Epidermal melanocyte (primary cell): Measurements from ENCODE around the gene KIF13A.
"Not testable (repeated sequence)": the region's sequence is repeated elsewhere in the genome, so short reads cannot be mapped to it uniquely, and the experiment has no call there.

ENCODE experiments used
- DNase-seq: peaks from one replicate; pipeline ENCODE4 v3.0.0; 2011; ENCODE audit warnings: low spot score; ENCODE audit not compliant: insufficient read length

Gene KIF13A

DNA sequence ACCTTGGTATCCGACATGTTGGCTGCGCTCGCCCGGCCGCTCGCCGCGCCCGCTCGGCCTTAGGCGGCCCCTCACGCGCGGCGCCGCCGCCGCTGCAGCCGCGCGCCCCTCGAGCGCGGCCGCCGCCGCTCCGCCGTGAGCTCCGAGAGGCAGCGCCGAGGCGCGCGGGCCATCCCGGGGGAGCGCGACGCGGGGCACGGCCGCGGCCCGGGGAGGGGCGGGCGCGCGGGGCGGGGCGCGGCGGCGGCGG lies at the start of gene KIF13A:
Gene KIF13A (minus strand): TSS at position 189 of the 250 bp plus-strand sequence. CDS start 172 bp downstream, at position 17.
- DNase-seq: no peak

DNA sequence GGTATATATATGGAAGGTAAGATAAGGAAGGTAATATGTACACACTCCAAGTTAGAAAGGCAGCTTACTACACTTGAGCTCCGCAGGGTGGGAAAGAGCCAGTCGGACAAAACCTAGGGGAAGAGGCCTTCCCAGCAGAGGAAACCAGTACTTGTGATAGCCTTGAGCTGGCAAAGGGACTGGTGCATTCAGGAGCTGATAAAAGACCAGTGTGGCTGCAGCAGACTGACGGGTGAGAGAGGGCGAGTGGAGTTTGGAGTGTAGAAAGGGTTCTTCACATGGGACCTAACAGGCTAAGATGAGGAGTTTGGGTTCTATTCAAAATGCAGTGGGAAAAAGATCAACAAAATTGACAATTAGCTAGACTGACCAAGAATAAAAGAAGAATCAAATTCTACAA lies 49.3 kb upstream of the KIF13A start:
- DNase-seq: no peak

DNA sequence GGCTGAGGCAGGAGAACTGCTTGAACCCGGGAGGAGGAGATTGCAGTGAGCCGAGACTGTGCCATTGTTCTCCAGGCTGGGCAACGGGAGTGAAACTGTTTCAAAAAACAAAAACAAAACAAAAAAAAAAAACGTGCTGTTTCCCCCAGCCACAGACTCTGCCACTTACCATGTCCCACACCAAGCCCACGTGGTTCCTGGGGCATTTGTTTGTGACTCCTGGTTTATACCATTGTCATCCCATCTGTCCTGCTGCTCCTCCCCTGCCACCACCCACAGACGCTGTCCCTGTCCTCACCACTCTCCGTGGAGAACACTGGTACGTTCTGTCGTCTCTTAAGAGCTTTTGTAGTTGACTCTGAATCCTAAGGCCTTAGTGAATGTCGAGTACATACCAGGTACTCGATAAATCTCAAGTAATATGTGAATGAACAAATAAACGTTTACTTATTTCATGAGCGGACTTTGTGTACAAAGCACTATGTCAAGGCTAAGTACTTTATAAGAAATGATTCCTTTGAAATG lies 48.0 kb upstream of the KIF13A start:
- DNase-seq: no peak

DNA sequence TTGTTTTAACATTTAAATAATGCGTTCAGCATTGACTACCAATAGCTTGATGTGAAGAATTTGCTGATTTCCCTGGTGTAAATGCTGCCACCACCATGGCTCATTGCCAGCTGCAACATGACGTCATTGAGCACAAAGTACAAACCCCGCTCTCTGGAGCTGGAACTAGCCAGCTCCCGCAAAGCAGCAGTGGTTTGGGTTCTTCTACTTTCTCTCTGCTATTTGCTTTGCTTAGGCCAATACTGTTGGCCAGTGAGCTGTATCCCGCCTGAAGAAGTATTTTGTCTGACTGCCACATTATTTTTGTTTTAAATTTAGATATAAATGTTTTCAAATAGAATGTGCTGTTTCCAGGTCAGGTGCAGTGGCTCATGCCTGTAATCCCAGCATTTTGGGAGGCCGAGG lies 47.4 kb upstream of the KIF13A start:
- no peak for DNase-seq

DNA sequence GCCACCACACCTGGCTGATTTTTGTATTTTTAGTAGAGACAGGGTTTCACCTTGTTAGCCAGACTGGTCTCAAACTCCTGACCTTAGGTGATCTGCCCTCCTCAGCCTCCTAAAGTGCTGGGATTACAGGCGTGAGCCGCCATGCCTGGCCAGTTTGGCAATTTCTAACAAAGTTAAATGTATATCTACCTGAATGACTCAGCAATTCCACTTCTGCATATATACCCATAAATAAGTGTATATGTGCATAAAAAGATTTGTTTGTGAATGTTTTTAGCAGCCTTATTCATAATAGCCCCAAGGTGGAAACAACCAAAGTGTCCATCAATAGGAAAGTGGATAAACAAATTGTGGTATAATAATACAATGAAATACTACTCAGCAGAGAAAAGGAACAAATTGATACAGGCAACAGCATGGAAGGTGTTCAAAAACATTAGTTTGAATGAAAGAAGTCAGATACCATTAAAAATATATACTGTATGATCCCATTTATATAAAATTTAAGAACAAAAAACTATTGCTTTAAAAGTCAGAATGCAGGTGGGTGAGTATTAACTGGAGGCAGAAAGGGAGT lies 44.3 kb upstream of the KIF13A start:
- DNase-seq: no peak

GRCh38 chr6:18031189-18031588 lies 43.8 kb upstream of the KIF13A start:
- DNase-seq: no peak

GRCh38 chr6:18028332-18028731 lies 40.9 kb upstream of the KIF13A start:
- DNase-seq: no peak

DNA sequence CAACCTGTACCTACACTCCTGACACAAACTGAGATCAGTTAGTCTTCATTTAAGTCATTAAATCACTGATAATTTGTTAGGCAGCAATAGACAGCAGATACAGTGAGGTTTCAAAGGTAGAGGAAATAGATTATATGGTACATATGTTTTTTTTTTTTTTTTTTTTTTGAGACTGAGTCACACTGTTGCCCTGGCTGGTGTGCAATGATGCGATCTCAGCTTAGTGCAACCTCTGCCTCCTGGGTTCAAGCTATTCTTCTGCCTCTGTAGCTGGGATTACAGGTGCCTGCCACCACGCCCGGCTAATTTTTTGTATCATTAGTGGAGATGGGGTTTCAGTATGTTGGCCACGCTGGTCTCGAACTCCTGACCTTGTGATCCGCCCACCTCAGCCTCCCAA lies 38.2 kb upstream of the KIF13A start:
- DNase-seq: no peak

GRCh38 chr6:18024876-18025275 lies 37.4 kb upstream of the KIF13A start:
- no peak for DNase-seq

DNA sequence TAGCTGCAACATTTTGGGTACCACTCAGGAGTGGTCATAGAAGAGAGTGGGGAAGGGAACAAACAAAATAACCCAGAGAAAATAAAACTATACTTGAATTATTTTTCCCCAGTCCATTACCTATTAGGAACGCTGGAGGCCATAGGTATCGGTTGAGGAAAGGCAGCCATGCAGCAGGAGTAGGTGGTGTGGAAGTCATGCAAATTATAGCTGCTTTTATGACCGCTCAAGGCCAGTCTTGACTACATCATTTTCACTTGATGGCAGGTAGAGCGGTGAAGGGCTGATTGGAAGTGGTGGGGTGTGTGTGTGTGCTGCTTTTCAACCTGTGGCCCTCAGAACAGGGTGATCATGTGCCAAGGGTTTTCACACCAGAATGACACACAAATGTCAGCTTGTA lies 36.5 kb upstream of the KIF13A start:
- no peak for DNase-seq

GRCh38 chr6:18022398-18023231 lies 35.2 kb upstream of the KIF13A start:
- no peak for DNase-seq

DNA sequence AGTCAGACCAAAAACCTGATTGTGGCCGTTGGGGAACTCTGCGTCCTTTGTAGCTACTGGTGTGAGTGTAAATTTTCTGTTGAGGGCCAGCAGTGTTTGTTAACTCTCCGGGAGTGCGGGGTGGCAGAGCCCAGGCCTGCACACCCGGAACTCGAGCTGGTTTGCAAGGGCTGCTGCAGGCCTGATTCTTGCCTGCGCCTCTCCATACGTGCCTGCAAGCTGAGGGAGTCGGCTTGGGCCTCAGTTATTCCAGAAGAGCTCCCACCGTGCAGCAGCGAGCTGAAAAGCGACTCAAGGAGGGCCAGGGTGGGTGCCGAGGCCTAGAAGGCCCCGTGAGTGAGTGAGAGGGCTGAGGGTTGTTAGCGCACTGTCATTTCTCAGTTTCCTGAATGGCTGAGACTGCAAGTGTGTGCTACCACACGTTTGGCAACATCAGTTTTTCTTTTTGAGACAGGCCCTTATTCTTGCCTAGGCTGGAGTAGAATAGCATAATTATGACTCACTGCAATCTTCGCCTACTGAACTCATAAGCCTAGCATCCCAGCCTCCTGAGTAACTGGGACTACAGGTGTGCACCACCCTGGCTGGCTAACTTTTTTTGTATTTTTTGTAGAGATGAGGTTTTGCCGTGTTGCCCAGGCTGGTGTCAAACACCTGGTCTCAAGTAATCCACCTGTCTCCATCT lies 33.9 kb upstream of the KIF13A start:
- no peak for DNase-seq

DNA sequence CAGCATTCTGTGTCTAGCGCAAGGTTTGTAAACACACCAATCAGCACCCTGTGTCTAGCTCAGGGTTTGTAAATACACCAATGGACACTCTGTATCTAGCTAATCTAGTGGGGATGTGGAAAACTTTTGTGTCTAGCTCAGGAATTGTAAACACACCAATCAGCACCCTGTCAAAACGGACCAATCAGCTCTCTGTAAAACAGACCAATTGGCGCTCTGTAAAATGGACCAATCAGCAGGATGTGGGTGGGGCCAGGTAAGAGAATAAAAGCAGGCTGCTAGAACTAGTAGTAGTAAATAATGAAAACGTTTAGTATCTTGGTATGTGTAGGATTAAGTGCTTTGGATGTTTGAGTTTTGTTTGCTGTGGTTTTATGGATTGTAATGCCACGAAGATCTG lies 33.1 kb upstream of the KIF13A start:
- DNase-seq: not testable (repeated sequence)

DNA sequence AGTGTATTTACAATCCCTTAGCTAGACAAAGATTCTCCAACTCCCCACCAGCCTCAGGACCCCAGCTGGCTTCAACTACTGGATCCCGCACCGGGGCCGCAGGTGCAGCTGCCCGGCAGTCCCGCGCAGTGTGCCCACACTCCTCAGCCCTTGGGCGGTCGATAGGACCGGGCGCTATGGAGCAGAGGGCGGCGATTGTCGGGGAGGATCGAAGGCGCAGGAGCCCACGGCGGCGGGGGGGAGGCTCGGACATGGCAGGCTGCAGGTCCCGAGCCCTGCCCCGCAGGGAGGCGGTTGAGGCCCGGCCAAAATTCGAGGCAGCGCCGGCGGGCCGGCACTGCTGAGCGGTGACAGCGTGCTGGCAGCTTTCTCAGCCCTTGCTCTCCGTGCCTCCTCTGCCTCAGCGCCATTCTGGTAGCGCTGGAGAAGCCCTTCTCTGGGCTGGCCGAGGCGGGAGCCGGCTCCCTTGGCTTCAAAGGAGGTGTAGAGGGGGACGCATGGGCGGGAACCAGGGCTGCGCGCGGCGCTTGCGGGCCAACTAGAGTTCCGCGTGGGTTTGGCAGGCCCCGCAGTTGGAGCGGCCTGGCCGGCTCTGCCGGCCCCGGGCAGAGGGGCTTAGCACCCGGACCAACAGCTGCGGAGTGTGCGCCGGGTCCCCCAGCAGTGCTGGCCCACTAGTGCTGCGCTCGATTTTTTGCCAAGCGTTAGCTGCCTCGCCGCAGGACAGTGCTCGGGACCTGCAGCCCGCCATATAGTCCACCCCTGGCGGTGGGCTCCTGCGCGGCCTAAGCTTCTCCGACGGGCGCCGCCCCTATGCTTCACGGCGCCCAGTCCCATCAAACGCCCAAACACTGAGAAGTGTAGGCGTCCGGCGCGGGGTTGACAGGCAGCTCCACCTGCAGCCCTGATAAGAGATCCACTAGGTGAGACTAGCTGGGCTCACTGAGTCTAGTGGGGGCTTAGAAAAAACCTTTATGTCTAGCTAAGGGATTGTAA lies 32.4 kb upstream of the KIF13A start:
- DNase-seq: no peak

DNA sequence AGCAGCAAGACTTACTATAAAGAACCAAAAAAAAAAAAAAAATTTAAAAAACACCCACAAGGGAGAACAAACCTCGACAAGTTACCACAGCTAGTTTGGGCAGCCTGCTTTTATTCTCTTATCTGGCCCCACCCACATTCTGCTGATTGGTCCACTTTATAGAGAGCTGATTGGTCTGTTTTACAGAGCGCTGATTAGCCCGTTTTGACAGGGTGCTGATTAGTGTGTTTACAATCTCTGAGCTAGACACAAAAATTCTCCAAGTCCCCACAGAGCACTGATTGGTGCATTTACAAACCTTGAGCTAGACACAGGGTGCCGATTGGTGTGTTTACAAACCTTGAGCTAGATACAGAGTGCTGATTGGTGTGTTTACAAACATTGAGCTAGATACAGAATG lies 31.7 kb upstream of the KIF13A start:
- DNase-seq: not testable (repeated sequence)

DNA sequence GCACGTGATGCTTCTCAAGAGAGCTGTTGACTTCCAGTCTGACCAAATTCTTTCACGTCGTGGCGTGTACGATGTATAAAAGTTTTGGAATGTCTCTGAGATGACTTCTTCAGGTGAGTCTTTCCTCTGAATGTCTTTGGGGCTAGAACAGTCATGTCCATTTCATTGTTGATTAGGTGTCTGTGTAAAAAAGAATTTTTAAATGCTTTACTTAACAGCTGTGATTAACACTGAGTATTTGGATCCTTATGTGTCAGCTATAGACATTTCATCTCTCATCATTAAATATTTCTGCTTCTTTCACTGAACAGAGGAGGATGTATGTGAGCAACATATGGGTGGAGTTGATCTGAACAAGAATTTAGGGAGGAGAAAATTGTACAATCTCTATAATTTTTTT lies 29.3 kb upstream of the KIF13A start:
- no peak for DNase-seq

DNA sequence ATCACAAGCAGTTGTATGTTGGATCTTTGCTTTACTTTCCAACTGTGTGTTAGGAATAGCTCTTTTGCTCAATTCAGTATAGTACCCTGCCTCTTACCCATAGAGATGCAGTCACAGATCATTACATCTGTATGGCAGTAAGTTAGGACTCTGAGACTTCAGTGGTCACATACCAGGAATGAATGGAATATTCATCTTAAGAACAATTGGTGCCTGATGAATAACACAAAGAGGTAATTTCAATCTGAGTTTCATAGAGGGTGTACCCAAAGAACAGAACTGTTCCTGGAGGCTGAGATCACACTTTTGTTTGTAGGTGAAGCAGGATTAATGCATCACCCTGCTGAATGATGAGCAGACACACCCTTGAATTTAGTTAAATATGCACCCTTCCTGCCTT lies 28.7 kb upstream of the KIF13A start:
- no peak for DNase-seq

GRCh38 chr6:18011287-18011686 lies 23.9 kb upstream of the KIF13A start:
- DNase-seq: no peak

GRCh38 chr6:18010540-18010939 lies 23.1 kb upstream of the KIF13A start:
- DNase-seq: not testable (repeated sequence)

DNA sequence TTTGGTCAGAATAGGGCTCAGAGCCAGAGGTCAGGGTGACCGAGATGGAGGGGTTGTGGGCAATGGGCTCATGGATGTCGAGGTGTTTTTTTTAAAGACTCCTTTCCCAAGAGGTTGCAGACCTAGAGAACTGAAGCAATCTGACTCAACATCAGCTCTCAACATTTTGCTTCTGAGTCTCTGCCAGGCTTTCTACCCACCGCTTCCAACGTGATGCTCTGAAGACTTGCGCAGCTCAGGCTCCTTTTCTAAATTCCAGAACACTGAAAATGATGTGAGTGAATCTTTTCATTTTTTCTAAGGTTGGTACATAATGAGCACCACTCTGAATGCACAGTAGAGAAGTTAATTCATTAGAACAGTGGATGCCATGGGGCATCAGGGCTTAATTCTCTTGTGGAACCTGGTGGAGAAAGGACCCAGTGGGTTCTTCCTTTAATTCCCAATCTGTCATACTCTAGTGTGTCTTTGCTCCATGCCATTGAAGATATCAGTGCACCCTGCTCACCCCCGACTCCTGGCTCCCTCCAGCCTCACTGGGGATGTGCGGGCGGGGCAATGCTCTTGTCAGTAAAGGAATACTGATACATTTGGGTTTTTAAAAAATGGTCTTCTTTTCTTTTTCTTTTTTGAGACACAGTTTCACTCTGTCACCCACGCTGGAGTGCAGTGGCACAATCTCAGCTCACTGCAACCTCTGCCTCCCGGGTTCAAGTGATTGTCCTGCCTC lies 17.0 kb upstream of the KIF13A start:
- no peak for DNase-seq

GRCh38 chr6:17999425-17999824 lies 12.0 kb upstream of the KIF13A start:
- DNase-seq: no peak
